Suprapubic skin (tissue), 3 donors: ENCODE measurements around the gene PIGC.

Experiments
- POLR2AphosphoS5 ChIP-seq, 3 donors: sonication (generic); formaldehyde crosslinking; IDR thresholded peaks; one replicate each; pipeline ENCODE4 v1.6.1; 2017; ENCODE audit warnings: antibody characterized with exemption in 3 of 3
- TF ChIP-seq, protein P1 (sequence below), 2 donors: fragments of 200-600 bp in 1 of 2; fragments of 450-650 bp in 1 of 2; sonication (generic) in 1 of 2; IDR thresholded peaks; one replicate each; pipeline ENCODE4 v1.5.1; 2016 to 2019; ENCODE audit warnings: antibody characterized with exemption in 2 of 2, mild to moderate bottlenecking in 1 of 2, moderate library complexity in 1 of 2

DNA sequence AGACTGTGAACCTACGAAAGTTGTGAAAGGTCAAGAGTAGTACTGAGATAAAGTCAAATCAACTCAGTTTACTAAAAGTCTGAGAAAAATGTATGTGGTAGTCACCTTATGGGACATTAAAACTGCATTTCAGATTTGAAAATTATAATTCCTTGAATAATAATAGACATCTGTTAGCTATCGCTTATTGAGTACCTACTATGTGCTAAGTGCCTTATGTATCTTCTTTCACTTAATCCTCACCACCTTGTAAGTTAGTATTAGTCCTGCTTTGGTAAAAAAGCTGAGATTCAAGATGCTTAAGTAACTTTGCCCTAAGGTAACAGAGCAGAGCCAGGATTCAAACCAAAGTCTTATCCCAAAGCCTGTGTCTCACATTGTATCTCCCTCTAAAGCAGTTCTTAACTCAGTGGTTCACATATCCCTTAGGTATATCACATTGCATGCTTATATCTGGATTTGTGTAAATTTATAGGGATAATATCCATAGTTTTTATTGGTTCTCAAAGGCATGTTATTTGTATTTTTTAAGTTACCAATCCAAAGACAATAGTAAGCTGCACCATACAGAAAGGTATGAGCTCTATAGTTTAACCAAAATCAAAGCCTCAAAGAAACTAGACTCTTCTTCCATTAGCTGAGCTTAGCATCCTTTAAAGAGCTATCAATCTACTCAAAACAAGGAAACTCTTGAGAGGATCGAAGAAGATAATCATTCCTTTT lies 865 bp downstream of the PIGC start:
- TF ChIP-seq, protein P1, sequence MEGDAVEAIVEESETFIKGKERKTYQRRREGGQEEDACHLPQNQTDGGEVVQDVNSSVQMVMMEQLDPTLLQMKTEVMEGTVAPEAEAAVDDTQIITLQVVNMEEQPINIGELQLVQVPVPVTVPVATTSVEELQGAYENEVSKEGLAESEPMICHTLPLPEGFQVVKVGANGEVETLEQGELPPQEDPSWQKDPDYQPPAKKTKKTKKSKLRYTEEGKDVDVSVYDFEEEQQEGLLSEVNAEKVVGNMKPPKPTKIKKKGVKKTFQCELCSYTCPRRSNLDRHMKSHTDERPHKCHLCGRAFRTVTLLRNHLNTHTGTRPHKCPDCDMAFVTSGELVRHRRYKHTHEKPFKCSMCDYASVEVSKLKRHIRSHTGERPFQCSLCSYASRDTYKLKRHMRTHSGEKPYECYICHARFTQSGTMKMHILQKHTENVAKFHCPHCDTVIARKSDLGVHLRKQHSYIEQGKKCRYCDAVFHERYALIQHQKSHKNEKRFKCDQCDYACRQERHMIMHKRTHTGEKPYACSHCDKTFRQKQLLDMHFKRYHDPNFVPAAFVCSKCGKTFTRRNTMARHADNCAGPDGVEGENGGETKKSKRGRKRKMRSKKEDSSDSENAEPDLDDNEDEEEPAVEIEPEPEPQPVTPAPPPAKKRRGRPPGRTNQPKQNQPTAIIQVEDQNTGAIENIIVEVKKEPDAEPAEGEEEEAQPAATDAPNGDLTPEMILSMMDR (IDR thresholded peaks at IDR 0.05) = no peak
- TF ChIP-seq POLR2AphosphoS5 (IDR thresholded peaks at IDR 0.05) = no peak
